Activated T-cell treated with anti-CD3 and anti-CD28 coated beads for 24 hours (primary cell): ENCODE measurements around the gene BHMT2.
A peak's percentile ranks its signal among the peaks of the same experiment; 100 is the strongest.

ENCODE experiments used
- DNase-seq: peaks from one replicate; pipeline ENCODE4 v3.0.0-alpha.2; 2020; ENCODE audit warnings: low read depth

BHMT2 gene

GRCh38 chr5:79120221-79120620 lies 50.7 kb downstream of the BHMT2 start:
- DNase-seq, result no peak

GRCh38 chr5:79122973-79123372 lies 53.4 kb downstream of the BHMT2 start:
- DNase-seq, result no peak

- DNase-seq, result no peak
These were observed 55.0 kb downstream of the BHMT2 start for GRCh38 chr5:79124607-79125006.

- no peak for DNase-seq
These were observed 61.2 kb downstream of the BHMT2 start for GRCh38 chr5:79130781-79131180.

- DNase-seq, result no peak
These were observed 63.6 kb downstream of the BHMT2 start for GRCh38 chr5:79133121-79133656.

- DNase-seq, result peak; percentile 56
These were observed 64.3 kb downstream of the BHMT2 start for GRCh38 chr5:79133657-79134451.

- DNase-seq, result no peak
These were observed 66.4 kb downstream of the BHMT2 start for GRCh38 chr5:79135790-79136553.

- no peak for DNase-seq
These were observed 67.1 kb downstream of the BHMT2 start for GRCh38 chr5:79136618-79137017.
